Activated T-cell treated with anti-CD3 and anti-CD28 coated beads for 4 hours (primary cell): ENCODE measurements around the gene SCAPER.
A peak's percentile ranks its signal among the peaks of the same experiment; 100 is the strongest.
"Not testable (repeated sequence)": the region's sequence is repeated elsewhere in the genome, so short reads cannot be mapped to it uniquely, and the experiment has no call there.

ENCODE experiments used
- DNase-seq: peaks from one replicate; pipeline ENCODE4 v3.0.0-alpha.2; 2020

SCAPER gene

DNA sequence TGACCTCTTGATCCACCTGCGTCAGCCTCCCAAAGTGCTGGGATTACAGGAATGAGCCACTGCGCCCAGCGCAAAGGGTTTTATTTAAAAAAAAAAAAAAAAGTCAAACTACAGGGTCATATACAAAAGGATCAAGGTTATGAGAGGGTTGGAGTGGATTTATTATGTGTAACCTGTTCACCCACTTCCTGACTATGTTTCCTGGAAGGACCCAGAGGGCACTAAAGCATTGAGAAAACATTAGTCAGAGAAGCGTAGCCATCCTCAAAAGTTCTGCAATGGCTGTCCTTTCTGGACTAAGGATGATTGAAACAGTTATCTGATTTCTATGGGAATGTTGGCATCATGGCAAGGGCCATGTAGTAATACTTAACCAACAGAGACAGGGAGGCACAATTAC, 7.3 kb upstream of the SCAPER start:
- no peak for DNase-seq

DNA sequence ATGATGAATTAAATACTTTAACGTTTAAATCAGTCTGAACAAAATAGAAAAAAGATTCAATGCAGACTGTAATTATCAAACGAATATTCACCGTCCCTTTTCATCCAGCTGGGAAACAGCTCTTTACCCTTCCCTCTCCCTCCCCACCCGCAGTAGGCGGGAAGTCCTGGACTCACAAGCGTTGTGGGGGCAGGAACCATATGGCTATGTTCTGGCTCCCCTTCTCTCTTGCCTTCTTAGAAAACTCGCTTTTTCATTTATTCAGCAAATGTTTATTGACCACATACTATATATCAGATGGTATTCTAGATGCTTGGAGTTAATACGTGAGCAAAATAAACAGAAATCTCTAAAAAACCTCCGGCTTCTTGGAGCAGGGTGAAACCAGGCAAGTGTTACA, 715 bp upstream of the SCAPER start:
- DNase-seq, result no peak

DNA sequence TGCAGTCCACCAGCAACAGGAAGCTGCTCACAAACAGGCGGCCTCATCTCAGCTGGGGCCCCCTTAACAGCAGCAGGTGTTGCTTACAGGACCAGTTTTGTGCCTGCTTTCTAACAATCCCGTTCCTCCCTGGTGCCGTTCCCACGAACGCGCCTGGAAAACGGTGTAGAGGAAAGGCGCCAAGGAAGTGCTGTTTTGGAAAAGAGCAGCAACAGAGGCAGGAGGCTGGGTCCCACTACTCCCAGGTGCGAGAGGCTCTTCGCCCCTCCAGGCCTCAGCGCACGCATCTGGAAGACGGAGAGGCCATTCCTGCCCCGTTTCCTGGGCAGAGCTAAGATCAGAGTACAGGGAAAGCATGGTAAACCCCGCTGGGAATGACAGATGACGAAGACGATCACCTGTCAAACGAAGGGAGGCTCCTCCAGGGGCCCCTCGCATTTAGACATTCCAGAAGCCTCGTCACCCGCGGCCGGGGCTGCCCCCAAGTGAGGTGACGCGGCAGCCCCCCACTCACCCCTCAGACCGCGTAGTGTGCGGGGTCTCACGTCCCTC, 603 bp downstream of the SCAPER start:
- DNase-seq, result peak; percentile 3

DNA sequence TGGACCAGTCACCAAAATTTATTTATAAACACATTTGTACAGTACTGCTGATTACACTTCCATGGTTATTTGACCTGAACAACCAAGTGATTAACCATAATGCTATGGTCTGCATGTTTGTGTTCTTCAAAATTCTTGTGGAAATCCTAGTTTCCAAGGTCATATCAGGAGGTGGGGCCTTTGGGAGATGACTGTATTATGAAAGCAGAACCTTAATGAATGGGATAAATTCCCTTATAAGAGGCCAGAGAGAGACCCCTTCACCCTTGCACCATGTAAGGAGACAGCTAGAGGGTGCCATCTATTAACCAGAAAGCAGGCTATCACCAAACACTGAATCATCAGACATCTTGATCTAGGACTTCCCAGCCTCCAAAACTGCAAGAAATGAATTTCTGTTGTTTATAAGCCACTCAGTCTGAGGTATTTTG, 1.9 kb downstream of the SCAPER start:
- DNase-seq, result peak; percentile 4

DNA sequence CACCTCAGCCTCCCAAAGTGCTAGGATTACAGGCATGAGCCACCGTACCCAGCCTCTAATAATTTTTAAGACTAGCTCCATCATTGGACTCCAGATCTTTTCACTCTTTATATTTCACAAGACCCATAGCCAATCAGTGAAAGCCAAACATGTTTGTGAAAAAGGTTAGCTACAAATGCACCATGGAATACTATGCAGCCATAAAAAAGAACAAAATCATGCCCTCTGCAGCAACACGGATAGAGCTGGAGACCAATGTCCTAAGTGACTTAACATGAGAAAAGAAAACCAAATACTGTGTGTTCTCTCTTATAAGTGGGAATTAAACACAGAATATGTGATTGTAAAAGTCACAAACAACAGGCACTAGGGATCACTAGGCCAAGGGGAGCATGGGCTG, 3.2 kb downstream of the SCAPER start:
- no peak for DNase-seq

DNA sequence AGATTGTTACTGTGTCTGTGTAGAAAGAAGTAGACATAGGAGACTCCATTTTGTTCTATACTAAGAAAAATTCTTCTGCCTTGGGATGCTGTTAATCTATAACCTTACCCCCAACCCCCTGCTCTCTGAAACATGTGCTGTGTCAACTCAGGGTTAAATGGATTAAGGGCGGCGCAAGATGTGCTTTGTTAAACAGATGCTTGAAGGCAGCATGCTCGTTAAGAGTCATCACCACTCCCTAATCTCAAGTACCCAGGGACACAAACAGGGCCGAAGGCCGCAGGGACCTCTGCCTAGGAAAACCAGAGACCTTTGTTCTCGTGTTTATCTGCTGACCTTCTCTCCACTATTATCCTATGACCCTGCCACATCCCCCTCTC, 5.2 kb downstream of the SCAPER start:
- not testable (repeated sequence) for DNase-seq

DNA sequence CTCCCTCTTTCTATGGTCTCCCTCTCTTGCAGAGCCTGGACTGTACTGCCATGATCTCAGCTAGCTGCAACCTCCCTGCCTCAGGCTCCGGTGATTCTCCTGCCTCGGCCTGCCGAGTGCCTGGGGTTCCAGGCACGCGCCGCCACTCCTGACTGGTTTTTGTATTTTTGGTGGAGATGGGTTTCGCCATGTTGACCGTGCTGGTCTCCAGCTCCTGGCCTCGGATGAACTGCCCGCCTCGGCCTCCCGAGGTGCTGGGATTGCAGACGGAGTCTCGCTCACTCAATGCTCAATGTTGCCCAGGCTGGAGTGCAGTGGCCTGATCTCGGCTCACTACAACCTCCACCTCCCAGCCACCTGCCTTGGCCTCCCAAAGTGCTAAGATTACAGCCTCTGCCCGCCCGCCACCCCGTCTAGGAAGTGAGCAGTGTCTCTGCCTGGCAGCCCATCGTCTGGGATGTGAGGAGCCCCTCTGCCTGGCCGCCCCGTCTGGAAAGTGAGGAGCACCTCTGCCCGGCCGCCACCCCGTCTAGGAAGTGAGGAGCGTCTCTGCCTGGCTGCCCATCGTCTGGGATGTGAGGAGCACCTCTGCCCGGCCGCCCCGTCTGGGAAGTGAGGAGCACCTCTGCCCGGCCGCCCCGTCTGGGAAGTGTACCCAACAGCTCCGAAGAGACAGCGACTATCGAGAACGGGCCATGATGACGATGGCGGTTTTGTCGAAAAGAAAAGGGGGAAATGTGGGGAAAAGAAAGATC, 5.8 kb downstream of the SCAPER start:
- DNase-seq, result not testable (repeated sequence)

DNA sequence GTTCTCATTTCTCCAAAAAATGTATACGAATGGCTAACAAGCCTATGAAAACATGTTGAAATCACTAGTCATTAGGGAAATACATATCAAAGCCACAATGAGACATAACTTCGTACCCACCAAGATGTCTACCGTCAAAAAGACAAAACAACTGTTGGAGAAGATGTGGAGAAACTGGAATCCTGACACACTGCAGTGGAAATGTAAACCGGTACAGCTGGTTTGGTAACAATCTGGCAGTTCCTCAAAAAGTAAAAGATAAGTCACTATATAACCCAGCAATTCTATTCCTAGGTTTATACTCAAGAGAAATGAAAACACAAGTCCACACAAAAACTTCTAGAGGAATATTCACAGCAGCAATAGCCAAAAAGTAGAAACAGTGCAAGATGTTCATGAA, 7.0 kb downstream of the SCAPER start:
- DNase-seq, result no peak

DNA sequence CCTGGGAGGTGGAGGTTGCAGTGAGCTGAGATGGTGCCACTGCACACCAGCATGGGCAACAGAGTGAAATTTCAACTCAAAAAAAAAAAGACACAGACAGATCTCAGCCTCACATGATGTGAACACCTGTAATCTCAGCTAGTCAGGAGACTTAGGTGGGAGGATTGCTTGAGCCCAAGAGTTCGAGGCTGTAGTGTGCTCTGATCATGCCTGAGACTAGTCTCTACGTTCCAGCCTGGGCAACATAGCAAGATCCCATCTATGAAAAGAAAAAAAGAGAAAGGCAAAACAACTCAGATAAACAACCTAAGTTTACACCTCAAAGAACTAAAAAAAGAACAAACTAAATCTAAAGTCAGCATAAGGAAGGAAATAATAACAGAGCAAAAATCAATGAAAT, 11.0 kb downstream of the SCAPER start:
- DNase-seq, result no peak

DNA sequence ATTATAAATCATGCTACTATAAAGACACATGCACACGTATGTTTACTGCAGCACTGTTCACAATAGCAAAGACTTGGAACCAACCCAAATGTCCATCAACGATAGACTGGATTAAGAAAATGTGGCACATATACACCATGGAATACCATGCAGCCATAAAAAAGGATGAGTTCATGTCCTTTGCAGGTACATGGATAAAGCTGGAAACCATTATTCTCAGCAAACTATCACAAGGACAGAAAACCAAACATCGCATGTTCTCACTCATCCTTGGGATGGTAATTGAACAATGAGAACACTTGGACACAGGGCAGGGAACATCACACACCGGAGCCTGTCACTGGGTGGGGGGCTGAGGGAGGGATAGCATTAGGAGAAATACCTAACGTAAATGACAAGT, 12.3 kb downstream of the SCAPER start:
- DNase-seq, result not testable (repeated sequence)

DNA sequence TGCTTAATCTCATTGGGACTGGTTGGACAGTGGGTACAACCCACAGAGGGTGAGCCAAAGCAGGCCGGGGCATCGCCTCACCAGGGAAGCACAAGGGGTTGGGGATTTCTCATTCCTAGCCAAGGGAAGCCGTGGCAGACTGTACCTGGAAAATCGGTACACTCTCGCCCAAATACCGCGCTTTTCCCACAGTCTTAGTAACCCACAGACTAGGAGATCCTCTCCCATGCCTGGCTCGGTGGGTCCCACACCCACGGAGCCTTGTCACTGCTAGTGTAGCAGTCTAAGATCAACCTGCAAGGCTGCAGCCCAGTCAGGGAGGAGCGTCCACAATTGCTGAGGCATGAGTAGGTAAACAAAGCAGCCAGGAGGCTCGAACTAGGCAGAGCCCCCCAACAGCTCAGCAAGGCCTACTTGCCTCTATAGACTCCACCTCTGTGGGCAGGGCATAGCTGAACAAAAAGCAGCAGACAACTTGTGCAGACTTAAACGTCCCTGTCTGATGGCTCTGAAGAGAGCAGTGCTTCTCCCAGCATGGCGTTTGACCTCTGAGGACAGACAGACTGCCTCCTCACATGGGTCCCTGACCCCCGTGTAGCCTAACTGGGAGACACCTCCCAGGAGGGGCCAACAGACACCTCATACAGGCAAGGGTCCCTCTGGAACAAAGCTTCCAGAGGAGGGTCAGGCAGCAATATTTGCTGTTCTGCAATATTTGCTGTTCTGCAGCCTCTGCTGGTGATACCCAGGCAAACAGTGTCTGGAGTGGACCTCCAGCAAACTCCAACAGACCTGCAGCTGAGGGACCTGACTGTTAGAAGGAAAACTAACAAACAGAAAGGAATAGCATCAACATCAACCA, 17.6 kb downstream of the SCAPER start:
- not testable (repeated sequence) for DNase-seq

DNA sequence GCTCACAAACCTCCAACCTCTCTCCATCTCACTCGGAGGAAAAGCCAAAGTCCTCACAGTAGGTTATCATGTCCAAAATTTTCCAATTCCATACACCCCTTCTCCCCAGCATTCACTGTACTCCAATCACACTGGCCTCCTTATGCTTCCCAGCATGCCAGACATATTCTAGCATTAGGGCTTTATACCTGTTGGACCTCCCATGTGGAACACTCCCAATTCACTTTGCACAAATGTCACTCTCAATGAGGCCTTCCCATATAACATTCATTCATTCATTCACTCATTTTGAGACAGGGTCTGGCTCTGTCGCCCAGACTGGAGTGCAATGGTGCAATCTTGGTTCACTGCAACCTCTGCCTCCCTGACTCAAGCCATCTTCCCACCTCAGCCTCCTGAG, 19.9 kb downstream of the SCAPER start:
- no peak for DNase-seq

DNA sequence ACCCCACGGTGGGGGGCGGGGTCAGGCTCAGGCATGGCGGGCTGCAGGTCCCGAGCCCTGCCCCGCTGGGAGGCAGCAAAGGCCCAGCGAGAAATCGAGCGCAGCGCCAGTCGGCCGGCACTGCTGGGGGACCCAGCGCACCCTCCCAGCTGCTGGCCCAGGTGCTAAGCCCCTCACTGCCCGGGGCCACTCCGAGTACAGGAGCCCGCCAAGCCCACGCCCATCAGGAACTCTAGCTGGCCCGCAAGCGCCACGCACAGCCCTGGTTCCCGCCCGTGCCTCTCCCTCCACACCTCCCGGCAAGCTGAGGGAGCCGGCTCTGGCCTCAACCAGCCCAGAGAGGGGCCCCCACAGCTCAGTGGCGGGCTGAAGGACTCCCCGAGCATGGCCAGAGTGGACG, 29.2 kb downstream of the SCAPER start:
- DNase-seq, result no peak

DNA sequence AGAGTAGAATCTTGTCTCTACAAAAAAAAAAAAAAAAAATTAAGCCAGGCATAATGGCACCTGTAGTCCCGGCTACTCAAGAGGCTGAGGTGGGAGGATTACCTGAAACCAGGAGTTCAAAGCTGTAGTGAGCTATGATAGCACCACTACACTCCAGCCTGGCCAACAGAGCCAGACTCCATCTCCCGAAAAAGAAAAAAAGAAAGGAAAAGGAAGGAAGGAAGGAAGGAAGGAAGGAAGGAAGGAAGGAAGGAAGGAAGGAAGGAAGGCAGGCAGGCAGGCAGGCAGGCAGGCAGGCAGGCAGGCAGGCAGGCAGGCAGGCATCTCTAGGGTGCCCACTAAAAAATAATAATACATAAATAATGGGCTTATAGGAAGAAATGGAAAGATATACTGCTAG, 32.1 kb downstream of the SCAPER start:
- not testable (repeated sequence) for DNase-seq

DNA sequence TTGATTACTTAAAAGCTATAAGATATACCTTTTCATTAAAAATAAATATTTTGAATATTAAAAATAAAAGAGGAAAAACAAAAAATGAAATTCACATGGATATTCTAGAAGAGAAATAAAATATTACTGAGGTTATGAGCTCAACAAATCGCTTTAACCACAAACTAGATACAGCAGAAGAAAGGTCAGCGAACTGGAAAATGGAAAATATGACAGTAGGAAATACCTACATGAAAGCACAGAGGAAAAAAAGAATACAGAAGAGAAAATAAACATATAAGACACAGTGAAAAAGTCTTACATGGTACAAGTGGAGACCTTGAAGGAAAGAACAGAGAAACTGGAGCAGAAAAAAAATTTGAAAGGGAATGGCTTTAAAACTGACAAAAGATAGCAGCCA, 33.2 kb downstream of the SCAPER start:
- no peak for DNase-seq

DNA sequence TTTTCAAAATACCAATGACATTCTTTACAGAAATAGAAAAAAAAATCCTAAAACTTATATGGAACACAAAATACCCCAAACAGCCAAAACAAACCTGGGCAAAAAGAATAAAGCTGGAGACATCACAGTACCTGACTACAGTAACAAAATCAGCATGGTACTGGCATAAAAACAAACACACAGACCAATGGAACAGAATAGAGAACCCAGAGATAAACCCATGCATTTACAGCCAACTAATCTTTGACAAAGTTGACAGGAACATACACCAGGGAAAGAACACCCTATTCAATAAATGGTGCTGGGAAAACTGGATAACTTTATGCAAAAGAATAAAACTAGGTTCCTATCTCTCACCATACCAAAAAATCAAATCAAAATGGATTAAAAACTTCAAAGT, 36.4 kb downstream of the SCAPER start:
- no peak for DNase-seq

DNA sequence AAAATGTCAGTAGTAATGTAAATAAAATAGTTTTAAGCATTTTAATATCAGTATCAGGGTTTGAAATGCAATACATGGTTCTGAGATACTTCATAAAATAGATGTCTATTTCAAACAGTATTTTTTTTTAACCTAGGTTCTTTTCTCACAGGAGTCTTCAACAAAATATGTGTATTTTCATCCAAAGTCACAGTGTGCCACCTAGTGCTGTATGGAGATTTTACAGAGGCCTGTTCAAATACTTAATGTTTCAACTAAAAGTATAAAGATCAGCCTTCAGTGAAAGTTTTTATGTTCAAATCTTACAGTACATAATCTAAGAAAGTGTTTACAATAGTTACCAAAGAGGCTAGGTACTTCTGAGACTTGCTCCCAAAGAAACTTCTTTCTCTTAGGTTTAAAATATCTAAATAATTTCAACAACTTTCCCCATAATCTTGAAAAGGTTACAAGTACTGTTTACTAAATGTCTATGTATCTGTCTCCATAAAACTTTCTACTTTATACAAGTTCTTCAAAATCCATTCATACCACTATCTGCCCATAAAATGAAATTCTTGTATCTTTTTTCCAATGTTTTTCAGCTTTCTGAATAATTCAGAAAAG, 38.3 kb downstream of the SCAPER start:
- no peak for DNase-seq

DNA sequence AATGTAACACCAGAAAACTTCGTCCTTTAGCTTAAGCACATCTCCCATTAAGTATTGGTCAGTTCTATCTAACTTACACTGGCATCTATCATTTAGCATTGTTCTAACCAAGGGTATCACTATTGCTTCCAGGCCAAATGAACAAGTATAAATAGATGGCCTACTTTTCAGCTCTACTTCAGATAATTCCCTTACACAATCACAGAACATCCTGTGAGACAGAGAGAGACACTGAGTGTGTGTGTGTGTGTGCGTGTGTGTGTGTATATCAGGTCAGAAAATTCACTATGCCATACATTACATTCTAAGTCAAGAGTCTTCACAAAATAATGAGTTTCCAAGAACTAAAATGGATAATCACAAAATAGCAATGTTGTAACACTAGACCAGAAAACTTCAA, 39.1 kb downstream of the SCAPER start:
- DNase-seq, result no peak

DNA sequence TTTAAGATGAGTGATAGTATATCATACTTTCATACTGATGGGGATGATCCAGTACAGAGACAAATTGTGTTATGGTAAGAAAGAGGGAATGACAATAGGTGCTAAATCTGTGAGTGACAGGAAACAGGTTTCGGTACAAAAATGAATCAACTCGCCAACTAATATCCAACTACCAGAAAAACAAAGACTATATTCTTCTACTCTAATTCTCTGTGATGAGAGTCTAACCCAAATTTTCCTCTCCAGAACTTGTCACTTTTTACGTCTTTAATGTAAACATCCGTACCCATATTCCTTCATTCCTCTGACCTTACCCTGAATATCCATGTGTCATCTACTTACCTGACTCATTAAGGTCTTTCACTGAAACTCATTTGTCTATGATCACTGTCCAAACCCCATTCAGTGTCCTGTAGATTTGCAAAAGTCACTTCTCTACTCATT, 39.6 kb downstream of the SCAPER start:
- DNase-seq, result no peak

DNA sequence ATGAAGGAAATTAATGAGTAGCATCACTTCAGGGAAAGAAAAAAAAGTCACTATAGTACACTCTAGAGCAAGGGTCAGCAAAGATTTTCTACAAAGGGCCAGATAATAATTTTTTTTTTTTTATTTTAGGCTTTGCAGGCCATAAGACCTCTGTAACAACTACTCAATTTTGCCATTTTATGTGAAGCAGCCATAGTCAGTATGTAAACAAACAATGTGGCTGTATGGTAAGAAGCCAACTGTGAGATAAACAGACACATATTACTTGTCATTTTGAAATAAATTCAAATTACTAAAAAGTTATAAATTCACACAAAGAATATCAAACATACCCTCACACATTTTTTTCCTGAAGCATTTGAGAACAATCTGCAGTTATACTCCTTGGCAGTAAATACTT, 40.6 kb downstream of the SCAPER start:
- DNase-seq, result no peak

DNA sequence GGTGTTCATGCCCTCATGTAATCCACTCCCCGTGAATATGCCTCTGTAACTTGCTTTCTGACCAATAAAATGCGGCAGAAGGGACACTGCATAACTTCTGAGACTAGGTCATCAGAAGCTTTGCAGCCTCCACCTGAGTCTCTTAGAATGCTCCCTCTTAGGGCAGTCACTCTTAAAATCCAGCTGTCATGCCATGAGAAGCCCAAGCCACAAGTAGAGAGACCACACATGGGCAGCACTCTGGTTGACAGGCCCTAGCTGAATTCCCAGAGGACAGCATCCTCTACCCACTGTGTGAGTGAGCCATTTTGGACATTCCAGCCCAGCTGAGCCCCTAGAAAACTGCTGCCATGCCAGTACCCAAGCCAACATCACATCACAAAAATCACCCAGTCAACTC, 41.4 kb downstream of the SCAPER start:
- DNase-seq, result no peak

DNA sequence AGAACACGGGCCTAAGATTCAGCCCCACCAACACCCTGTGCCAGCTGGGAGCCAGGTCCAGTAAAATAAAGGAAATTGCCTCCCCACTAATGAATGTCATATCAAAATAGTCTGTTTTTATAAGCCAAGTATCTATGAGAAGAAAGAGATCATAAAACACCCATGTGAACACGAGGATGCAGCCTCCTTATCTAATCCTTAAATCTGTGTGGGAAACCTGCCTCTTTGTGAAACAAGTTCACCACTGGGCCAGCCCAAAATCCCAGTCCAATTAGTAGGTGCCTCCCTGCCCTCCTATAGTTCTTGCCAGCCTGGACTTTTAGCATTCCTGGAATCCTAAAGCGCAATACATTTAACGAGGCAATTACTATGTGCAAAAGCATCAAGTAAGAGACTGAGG, 42.0 kb downstream of the SCAPER start:
- no peak for DNase-seq

DNA sequence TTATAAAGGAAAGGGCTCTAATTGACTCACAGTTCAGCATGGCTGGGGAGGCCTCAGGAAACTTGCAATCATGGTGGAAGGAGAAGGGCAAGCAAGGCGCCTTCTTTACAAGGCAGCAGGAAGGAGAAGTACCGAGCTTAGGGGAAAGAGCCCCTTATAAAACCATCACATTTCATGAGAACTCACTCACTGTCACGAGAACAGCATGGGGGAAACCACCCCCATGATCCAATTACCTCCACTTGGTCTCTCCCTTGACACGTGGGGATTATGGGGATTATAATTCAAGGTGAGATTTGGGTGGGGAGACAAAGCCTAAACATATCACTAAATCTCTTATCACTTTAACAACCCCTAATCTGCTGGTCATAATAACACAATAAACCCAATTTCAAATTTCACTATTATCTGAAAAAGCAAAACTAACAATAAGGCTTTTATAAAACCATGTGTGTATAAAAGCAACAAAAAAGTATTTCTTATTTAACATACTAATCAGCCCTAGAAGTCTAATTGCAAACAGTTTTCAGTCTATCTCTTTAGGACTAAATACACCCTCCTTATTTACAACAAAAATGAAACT, 43.2 kb downstream of the SCAPER start:
- DNase-seq, result no peak
